Ammon's horn (tissue), 1 donor: ENCODE results near the gene PDLIM1.
A peak's percentile ranks its signal among the peaks of the same experiment; 100 is the strongest.
"Not testable (repeated sequence)": the region's sequence is repeated elsewhere in the genome, so short reads cannot be mapped to it uniquely, and the experiment has no call there.

Source experiments
- DNase-seq: peaks from one replicate; pipeline ENCODE4 v3.0.0-alpha.2; 2016; ENCODE audit warnings: low spot score

PDLIM1 gene

DNA sequence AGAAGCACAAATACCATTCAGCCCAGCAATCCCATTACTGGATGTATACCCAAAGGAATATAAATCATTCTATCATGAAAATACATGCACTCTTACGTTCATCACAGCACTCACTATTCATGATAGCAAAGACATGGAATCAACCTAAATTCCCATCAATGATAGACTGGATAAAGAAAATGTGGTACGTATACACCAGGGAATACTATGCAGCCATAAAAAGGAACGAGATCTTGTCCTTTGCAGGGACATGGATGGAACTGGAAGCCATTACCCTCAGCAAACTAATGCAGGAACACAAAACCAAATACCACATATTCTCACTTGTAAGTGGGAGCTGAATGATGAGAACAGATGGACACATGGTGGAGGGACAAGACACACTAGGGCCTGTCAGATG lies 50.7 kb downstream of the PDLIM1 start:
- DNase-seq = not testable (repeated sequence)

DNA sequence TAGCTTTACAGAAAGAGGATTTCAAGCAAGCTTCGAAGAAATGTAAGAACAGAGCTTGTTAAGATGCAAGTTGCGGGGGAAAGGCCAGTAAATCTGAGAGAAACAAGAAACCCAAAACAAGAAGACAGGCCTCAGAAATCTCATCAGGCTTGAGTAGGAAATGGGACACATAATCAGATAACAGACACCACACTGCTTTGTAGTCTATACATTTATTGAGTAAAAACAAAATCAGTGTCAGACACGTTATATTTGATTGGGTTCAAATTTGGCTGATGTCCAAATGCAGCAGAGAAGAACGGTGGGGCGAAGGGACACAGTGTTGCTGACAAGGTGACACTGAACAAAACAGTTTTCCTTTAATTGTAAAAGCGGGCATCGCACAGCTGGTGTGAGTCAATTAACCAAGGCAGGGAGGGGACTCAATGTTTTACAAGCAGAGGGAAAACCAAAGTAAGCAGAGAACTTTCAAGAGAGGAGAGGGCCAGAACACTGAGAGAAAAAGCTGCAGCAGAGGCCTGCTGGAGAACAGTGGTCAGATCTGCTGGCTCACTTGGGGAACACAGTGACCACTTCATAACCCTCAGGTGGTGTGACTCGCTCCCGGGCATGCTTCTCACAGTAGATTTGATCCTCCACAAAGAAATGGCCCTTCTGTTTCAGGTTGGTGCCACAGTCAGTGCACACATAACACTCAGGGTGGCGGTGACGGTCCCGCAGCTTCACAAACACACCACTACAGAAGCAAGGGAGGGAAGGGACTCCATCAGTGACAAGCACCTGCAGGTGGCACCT lies 53.2 kb downstream of the PDLIM1 start:
- no peak for DNase-seq

DNA sequence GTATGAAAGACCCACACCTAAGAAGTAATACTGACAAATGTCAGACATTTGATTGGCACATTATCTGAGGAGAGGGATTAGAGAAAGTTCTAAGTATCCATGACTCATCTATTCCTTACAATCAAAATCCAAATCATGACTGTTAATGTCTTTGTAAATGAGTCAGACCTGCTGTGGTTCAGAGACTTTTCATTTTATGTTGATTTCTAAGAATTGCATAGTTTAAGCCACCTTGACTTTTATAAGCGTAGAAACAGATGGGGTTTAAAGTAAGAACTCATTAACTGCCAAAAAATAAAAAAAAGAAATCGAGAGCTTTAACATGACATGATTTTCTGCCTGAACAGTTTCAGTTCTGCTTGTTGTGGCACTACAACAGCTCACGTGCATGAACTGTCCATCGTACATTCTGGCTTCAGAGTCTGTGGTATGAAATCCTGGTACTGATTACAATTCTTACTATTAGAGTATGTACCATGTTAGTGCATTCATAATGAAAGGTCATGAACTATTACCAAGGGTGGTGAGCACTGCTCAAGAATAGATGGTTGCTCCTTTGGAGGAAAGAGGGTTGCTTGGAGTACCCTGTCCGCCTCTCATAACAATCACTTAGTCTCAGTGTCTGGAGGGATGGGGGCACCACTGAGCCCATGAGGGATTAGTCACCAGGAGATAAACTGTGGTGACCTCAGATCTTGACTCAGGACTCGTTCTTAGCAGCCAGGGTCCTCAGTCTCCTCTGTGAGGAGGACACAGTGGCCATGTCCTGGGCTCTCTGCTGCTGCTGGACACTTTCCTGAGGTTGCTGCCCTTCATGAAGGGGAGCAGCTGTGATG lies 54.5 kb downstream of the PDLIM1 start:
- DNase-seq = no peak

DNA sequence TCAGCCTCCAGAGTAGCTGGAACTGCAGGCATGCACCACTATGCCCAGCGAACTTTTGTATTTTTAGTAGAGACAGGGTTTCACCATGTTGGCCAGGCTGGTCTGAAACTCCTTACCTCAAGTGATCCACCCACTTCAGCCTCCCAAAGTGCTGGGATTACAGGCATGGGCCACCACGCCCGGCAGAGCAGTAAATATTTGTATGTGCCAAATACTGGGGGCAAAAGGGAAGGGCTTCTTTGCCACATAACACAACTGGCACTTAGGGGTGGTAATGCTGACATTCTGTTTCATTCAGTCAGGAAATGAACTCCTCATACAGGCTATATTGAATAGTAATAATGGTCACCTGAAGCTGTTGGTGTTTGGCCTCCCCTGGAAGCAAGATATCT lies 55.1 kb downstream of the PDLIM1 start:
- no peak for DNase-seq

DNA sequence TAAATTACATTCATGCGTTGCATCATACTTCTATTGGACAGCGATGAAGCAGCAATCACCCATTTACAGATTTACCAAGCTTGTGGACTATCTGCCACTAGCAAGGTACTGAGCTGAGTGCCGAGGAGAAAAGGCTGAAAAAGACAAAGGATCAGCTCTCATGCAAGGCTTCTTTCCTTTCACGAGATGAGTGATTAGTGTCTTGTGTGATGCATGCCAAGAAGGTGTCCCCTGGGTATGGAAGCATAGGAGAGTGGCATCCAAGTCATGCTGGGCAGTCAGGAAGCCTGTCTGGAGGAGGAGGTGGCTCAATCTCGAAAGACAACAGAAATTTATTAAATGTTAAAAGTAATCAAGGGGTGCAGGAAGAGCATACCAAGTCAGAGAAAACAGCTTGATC lies 55.9 kb downstream of the PDLIM1 start:
- DNase-seq = no peak

DNA sequence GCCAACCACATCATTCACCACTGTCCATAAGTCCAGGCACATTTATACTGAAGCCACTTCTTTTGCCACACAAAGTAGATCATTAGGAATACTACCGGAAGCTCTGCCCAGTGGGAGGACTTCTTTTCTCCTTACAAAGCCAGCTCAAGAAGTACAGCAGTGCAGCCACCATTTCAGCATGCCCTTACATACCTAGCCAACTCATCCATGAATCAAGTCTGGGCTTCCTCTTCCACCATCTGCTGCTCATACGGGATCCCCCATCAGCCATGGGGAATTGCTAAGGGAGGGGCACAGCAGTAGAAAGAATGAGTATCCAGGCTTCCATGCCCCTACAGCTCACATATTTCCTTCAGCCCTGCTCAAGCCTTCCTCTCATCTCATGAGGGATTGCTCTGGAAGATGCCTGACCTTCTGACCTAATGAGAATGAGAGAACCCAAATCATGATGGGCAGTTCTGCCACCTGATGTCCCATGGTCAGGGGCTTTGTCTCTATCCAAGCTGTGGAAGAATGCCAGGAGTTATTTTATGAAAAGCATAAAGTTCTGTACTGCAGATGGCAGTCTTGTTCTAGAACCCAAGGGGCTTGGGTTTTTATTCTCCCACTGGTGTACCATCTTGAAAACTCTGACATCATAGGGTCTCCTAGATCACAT lies 57.3 kb downstream of the PDLIM1 start:
- DNase-seq = no peak

DNA sequence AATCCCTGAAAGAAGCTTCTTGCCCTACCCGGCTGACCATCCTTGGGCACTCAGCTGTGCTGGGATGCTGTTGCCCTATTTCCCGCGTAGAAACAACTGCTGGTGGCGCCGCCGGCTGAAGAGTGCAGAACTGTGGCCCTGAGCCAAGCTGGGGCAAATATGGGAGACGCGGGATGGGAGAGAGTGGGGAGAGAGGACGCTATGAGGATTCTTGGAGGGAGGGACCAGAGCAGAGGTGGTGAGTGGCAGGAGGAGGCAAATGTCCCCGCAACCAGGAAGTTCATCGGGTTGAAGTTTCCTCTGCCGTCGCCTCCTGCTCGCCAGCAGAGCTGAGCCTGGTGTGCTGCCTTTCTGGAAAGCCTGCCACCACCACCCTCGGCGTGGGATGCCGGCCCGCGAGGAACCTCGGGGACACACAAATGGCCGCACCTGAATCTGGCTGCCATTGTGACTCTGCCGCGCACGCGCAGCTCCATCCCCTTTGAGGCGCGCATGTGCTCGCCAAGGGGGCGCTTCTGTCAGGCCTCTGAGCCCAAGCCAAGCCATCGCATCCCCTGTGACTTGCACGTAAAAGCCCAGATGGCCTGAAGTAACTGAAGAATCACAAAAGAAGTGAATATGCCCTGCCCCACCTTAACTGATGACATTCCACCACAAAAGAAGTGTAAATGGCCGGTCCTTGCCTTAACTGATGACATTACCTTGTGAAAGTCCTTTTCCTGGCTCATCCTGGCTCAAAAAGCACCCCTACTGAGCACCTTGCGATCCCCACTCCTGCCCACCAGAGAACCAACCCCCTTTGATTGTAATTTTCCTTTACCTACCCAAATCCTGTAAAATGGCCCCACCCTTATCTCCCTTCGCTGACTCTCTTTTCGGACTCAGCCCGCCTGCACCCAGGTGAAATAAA lies 59.9 kb downstream of the PDLIM1 start:
- DNase-seq = peak; percentile 14

DNA sequence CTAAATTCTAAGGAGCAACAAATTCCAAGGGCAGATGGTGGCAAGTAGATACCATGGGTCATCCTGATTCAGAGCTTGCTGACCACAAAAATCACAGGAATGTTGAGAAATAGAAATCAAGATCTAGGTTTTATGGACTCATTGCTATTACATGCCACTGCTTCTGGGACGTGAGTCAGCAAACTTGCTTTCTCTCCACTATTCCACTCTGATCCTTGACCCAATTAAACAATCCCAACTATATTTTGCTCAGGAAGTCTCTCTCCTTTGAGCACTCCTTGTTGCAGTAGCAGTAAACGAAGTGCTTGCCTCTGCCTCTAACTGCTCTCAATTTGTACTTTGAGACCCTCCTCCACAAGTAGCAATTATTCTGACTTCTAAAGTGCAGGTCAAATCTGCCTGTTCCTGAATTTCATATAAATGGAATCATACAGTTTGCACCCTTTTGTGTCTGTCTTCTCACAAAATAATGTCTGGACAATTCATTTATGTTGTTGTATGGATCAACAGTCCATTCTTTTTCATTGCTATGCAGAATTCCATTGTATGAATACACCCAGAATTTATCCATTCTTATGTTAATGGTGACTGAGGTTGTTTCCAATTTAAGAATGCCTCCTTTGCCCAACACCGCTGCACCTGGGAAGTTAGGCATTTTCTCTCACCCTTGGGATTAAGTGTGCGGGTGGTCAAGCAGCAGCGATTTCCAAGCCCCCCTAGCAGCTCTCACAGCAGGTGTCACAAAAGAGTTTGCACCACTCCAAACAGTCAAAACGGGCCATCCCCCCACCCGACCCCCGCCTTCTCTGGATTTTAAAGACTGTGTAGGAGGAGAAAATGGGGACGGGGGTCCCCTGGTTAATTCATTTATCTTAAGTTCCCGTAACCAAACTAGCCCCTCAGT lies 60.8 kb downstream of the PDLIM1 start:
- no peak for DNase-seq

DNA sequence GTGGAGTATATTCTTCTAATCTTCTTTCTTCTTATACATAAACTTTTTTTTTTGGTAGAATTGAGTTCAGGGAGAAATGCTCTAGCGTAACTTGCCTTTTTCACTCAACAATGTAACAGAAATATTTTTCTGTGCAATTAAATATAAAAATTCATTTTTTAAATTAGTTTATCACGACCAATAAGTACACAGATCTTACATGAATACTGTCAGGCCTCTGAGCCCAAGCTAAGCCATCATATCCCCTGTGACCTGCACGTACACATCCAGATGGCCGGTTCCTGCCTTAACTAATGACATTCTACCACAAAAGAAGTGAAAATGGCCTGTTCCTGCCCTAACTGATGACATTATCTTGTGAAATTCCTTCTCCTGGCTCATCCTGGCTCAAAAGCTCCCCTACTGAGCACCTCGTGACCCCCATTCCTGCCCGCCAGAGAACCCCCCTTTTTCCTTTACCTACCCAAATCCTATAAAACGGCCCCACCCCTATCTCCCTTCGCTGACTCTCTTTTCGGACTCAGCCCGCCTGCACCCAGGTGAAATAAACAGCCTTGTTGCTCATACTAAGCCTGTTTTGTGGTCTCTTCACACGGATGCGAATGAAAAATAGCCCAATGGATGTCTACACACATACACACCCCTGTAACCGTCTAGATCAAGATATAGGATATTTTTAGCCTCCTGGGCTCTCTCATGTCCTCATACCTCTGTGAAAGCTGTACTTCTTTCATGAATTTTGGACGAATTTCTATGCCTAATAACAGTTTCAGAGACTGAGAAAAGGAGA lies 61.7 kb downstream of the PDLIM1 start:
- not testable (repeated sequence) for DNase-seq

DNA sequence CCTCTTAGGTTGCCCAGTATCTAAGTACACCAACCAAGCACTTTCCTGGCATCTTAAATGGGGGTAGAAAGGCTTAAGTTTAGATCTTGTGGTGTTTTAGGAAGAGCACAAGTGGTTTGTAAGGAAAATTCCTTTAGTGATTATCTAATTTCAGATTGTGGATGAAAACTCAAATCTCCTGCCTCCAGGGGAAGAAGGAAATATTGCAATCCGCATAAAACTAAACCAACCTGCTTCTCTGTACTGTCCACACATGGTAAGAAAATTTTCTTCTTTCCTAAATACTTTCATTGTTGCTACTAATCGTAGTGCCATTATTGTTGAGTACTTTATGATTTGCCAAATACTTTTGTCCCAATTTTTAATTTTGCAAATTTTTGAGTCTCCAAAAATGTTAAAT lies 65.7 kb downstream of the PDLIM1 start:
- DNase-seq = no peak

DNA sequence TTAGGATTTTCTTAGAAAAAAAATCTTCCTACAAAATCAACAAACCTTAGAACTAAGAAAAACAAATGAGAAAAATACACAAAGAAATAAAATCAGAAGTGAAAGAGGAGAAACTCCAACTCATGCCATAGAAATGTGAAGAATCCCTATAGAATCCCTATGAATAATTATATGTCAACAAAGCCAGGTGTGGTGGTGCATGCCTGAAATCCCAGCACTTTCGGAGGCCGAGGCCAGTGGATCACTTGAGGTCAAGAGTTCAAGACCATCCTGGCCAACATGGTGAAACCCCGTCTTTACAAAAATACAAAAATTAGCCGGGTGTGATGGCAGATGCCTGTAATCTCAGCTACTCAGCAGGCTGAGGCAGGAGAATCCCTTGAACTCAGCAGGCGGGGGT lies 69.7 kb downstream of the PDLIM1 start:
- no peak for DNase-seq

DNA sequence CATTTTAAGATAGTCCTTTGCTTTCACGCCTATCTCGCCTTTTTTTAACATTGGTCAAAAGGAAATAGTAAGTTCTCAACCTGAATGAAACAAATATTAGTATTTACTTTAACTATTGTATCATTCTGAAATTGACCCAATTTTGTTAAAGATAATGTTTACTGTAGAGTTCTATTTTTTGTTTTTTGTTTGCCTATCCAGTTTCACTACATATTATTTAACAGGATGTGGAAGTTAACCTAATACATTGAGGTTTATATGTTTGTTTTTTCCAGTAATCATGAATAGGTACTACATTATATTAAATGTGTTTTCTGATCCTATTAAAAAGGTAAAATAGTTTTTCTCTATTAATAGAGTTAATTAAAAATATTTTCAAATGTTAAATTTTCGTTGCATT lies 70.3 kb downstream of the PDLIM1 start:
- no peak for DNase-seq

DNA sequence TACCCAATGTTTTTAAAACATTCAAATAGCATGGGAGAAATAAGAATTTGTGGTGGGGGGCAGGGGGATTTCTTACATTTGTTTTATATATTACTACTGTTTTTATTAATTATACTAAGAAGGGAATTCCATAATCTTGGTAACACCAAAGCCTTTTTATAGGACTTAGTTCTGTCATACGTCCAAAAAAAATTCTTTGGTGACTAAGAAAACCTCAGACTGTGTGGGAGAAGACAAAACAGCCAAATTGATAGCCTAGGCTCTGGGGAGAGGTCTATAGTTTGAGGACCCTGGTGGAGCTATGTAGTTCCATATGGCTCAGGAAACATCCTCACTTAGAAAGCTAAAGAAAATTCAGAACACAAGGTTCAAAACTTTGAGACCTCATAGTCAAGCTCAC lies 73.3 kb downstream of the PDLIM1 start:
- DNase-seq = no peak

DNA sequence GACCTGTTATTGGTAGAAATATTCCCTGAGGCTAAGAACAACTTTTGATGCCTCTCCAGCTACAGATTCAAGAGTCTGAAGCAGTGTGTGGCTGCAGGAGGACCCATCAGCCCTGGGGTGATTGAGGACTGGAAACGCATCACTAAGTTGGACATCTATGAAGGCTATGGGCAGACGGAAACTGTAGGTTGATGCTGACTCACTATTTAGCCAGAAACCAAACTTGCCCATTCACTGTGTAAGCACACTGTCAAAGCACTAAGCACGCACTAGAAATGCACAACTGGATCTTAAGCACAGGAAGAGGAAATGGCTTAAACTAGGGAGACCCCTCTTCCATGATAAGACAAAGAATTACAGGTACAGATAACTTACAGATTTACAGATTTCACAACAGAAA lies 76.0 kb downstream of the PDLIM1 start:
- DNase-seq = no peak

DNA sequence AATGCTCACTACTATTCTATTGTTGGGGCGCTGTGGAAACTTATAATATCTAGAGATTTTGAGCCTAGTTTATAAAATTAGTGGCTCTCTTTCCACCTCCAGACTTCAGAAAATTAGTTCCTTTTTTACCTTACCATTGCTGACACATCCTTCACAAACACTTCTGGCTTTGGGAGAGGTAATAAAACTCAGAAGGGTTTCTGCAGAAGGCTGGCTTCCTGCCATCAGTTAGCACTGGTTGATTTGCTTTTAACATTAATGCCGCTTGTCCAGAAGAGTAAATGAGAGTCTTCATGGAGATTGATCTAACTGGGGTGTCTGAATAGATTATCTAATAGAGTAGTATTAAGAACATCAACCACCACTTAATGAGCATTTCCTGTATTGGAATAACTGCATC lies 76.4 kb downstream of the PDLIM1 start:
- no peak for DNase-seq

DNA sequence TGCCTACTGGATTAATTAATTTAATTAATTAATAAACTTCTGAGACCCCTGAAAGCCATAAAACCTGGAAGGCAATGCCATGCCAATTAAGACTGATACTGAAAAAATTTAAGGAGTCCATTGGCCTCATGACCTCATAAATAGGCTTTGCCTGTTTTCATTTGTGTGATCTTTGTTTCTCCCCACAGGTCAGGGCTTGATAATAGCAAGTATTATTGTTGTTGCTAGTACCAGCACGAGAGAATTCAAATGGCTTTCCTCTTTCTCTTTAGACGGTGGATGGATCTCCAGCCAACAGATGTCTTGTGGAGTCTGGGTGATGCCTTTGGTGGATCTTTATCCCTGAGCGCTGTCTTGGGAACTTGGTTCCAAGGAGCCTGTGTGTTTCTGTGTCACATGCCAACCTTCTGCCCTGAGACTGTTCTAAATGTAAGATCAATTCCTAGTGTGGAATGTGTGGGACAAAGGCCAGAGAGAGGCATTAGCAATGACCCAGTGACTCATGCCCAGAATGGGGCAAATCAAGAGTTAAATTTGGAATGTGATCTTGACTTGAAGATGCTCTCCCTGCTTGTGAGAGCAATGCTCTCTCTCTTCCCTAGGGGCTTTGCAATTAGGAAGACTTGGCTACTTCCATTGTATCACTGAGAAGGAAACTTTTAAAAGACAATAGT lies 79.1 kb downstream of the PDLIM1 start:
- DNase-seq = no peak

DNA sequence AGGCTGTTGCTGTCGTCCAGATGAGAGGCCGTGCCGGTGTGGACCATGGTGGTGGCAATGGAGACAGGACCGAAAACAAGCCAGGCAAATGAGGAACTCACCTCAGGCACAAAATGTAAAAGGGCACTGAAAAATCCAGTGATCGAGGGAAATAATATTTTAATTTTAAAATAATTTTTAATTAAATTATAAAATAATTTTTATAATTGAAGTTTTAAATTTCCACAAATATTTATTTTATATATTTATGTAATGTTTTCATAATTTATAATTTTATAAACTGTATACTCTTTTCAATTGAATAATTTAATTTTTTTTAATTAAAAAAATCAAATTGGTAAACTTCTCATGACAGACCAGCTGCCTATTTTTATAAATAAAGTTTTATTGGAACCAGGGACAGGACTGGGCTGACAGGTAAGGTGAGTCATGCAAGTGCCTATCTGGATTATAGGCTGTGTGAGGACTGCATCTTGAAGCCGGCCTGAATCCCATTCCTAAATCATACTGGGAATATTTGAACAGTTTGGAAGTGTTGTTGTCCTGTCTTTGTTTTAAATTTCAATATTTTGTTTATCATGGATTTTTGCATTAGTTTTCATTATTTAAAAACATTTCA lies 81.2 kb downstream of the PDLIM1 start:
- DNase-seq = no peak

DNA sequence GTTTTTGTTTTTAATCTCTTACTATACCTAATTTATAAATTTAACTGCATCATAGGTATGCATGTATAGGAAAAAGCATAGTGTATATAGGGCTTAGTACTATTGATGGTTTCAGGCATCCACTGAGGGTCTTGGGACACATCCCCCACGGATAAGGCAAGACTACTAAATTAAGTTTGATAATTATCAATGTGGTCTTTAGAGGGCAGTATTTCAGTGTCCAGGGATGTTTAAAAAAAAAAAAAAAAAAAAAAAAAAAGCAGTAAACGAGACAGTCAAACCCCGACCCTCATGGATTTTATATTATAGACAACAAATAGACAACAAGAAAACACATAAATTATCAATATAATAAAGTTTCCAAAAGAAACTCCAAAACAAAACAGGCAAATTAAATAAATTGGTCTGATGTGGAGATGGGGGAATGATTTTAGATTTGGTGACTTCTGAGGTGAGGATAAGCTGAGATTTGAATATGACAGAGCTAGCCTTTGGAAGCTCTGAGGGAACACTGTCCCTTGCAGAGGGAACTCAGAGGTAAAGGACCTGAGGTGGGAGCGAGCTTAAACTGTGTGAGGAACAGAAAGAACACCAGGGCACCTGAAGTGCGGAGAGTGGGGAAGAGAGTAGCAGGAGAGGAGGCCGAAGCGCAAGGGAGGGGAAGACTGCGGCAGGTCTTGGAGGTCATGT lies 82.0 kb downstream of the PDLIM1 start:
- no peak for DNase-seq
